ENCODE data around the gene NEU2. TPM values are rescaled to one million over a fixed set of nuclear protein-coding genes. Genes with fewer than 3 reads are reported as not detected.

Gene NEU2
- total and polyA plus RNA-seq, 9 of the 15 experiments (the other 6 are each of a cell fraction or from before 2014, with no cell fraction given) = not detected

- POLR2A ChIA-PET = no interaction called here
- intact Hi-C loops (cut with micrococcal nuclease) = no loop called here
Measured at GRCh38 chr2:233017947-233018346, 14.5 kb upstream of the NEU2 start.

More at GRCh38 chr2:233017947-233018346, 14.5 kb upstream of the NEU2 start:
- BruUV-seq (replicated peaks) = no TSS peak
- no peak for FAIRE-seq
- H4K20me1 ChIP-seq (replicated peaks; ENCODE audit: control insufficient read depth, insufficient read depth, low read length) = no peaks in the 10 kb centered on the region
- no peaks in the 10 kb centered on the region for H3K9me3 ChIP-seq (replicated peaks; ENCODE audit: control insufficient read depth, insufficient read depth, low read depth, low read length)
- H3K4me1 ChIP-seq (replicated peaks in 1 of 2; ENCODE audit: control insufficient read depth in 2 of 2, insufficient read depth in 2 of 2, low read length in 2 of 2) = peaks cover 0 to 8% of the 10 kb centered on the region in 2 experiments; a peak in 3 of 5 replicates
- H3K27me3 ChIP-seq (ENCODE audit: control insufficient read depth in 2 of 2, insufficient read depth in 2 of 2, low read length in 2 of 2) = no peaks in the 10 kb centered on the region
- no peaks in the 10 kb centered on the region for H3K79me2 ChIP-seq (ENCODE audit: control insufficient read depth, insufficient read depth, low read length)
- WGBS (ENCODE audit: insufficient coverage, low coverage, missing lambda C conversion rate) = 71% methylated on average over 1 of the region's 1 CpG
- no peak overlapping the region for H3K4me2 ChIP-seq (ENCODE audit: insufficient read depth, low read length)
- H3K36me3 ChIP-seq (ENCODE audit: control insufficient read depth, insufficient read depth, low read length) = no peaks in the 10 kb centered on the region
- CTCF ChIA-PET (ENCODE audit: low intra/inter-chr PET ratio) = no interaction called here
- H3K27ac ChIP-seq (ENCODE audit: extremely low read depth, low read depth, low read length) = no peak overlapping the region
- H2AFZ ChIP-seq (ENCODE audit: low read depth, low read length) = no peak overlapping the region
- H3K9me1 ChIP-seq (ENCODE audit: control insufficient read depth, insufficient read depth, low read length) = no peaks in the 10 kb centered on the region
- DNase-seq (ENCODE audit: extremely low read depth in 1 of 4, low spot score in 3 of 4) = no peak
- in situ Hi-C loops (cut with MboI) = no loop called here
- ATAC-seq = no peak
- H3K9ac ChIP-seq (ENCODE audit: insufficient read depth in 1 of 2, low read depth in 2 of 2, low read length in 2 of 2) = no peak overlapping the region
- no peak overlapping the region for H3K4me3 ChIP-seq
- TF ChIP-seq SP1 (CRISPR knock-in tag; IDR thresholded peaks at IDR 0.05) (no peak), ZBTB8A (IDR thresholded peaks at IDR 0.05; ENCODE audit: partially characterized antibody) (no peak), TBL1XR1 (IDR thresholded peaks at IDR 0.05; ENCODE audit: low read length in 2 of 2) (no peak), PKNOX1 (IDR thresholded peaks at IDR 0.05) (no peak), EP400 (IDR thresholded peaks at IDR 0.05) (no peak), ZNF589 (CRISPR knock-in tag; IDR thresholded peaks at IDR 0.05; ENCODE audit: low read depth) (no peak), KLF13 (tag; IDR thresholded peaks at IDR 0.05; ENCODE audit: borderline replicate concordance, low read depth) (no peak), RFX7 (CRISPR knock-in tag; IDR thresholded peaks at IDR 0.05) (no peak), ETS2 (tag; IDR thresholded peaks at IDR 0.05; ENCODE audit: borderline replicate concordance, poor library complexity, severe bottlenecking) (no peak), GABPB2 (CRISPR knock-in tag; conservative IDR thresholded peaks at IDR 0.05) (no peak), E2F6 (IDR thresholded peaks at IDR 0.05; ENCODE audit: borderline replicate concordance in 1 of 2, extremely low read depth in 1 of 2, insufficient read depth in 1 of 2, insufficient read length in 1 of 2, low read depth in 1 of 2, low read length in 1 of 2, poor library complexity in 1 of 2, severe bottlenecking in 1 of 2) (no peak)
- TF ChIP-seq, protein P1, sequence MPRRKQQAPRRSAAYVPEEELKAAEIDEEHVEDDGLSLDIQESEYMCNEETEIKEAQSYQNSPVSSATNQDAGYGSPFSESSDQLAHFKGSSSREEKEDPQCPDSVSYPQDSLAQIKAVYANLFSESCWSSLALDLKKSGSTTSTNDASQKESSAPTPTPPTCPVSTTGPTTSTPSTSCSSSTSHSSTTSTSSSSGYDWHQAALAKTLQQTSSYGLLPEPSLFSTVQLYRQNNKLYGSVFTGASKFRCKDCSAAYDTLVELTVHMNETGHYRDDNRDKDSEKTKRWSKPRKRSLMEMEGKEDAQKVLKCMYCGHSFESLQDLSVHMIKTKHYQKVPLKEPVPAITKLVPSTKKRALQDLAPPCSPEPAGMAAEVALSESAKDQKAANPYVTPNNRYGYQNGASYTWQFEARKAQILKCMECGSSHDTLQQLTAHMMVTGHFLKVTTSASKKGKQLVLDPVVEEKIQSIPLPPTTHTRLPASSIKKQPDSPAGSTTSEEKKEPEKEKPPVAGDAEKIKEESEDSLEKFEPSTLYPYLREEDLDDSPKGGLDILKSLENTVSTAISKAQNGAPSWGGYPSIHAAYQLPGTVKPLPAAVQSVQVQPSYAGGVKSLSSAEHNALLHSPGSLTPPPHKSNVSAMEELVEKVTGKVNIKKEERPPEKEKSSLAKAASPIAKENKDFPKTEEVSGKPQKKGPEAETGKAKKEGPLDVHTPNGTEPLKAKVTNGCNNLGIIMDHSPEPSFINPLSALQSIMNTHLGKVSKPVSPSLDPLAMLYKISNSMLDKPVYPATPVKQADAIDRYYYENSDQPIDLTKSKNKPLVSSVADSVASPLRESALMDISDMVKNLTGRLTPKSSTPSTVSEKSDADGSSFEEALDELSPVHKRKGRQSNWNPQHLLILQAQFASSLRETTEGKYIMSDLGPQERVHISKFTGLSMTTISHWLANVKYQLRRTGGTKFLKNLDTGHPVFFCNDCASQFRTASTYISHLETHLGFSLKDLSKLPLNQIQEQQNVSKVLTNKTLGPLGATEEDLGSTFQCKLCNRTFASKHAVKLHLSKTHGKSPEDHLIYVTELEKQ (CRISPR knock-in tag; IDR thresholded peaks at IDR 0.05) = no peak
